Transverse colon (tissue), 4 donors: ENCODE data around the gene NPAT.
"Not testable (repeated sequence)": the region's sequence is repeated elsewhere in the genome, so short reads cannot be mapped to it uniquely, and the experiment has no call there.

Experiments
- CTCF ChIP-seq, 5 experiments: fragments of 200-600 bp in 3 of 5; fragments of 450-650 bp in 2 of 5; sonication (generic) in 3 of 5; IDR thresholded peaks; 1 replicate in 2 of 5; 2 replicates in 3 of 5; pipeline ENCODE4 v1.5.1; 2016 to 2017; ENCODE audit warnings: antibody characterized with exemption in 5 of 5, inconsistent platforms in 3 of 5, mild to moderate bottlenecking in 2 of 5, moderate library complexity in 1 of 5
- POLR2AphosphoS5 ChIP-seq, 3 donors: sonication (generic); formaldehyde crosslinking; IDR thresholded peaks; one replicate each; pipeline ENCODE4 v1.6.1; 2016; ENCODE audit warnings: antibody characterized with exemption in 3 of 3

GRCh38 chr11:108162878-108163277, 59.6 kb downstream of the NPAT start:
- not testable (repeated sequence) for TF ChIP-seq CTCF, POLR2AphosphoS5 (IDR thresholded peaks at IDR 0.05)
